H1 (cell line): ENCODE data around the gene POLR2A. TPM values are rescaled to one million over a fixed set of nuclear protein-coding genes. Genes with fewer than 3 reads are reported as not detected.

ENCODE experiments used
- CTCF ChIA-PET: fragments of 300-600 bp; sonication (Branson Sonifier 250); formaldehyde crosslinking; loops from one replicate; lab custom pipeline; 2021; ENCODE audit not compliant: partially characterized antibody; lab: Charles Lee
- POLR2A ChIA-PET: fragments of 300-600 bp; sonication (Branson Sonifier 250); formaldehyde crosslinking; loops from one replicate; lab custom pipeline; 2021; ENCODE audit warnings: inconsistent platforms; ENCODE audit not compliant: partially characterized antibody; lab: Charles Lee
- DNase-seq, 2 experiments: peaks; one replicate each; pipeline versions ENCODE4 v3.0.0 to v3.0.0-alpha.2; 2010 to 2022; ENCODE audit warnings: low spot score in 2 of 2, low read depth in 1 of 2, mixed read lengths in 1 of 2
- FAIRE-seq: peaks from 2 replicates; lab custom pipeline; 2011; peaks lifted over from hg19 to GRCh38; lab: Jason Lieb, UNC
- H2AFZ ChIP-seq: 2 replicates; pipeline ENCODE4 v1.8.1; 2012; ENCODE audit warnings: low read length, inconsistent platforms
- H2AK5ac ChIP-seq: 2 replicates; pipeline ENCODE4 v1.6.1; 2013; ENCODE audit warnings: low read depth, low read length
- H2BK120ac ChIP-seq: replicated peaks from 2 replicates; pipeline ENCODE3; 2013; ENCODE audit warnings: low read depth, low read length, inconsistent platforms
- H2BK12ac ChIP-seq: 2 replicates; pipeline ENCODE4 v1.6.1; 2013; ENCODE audit warnings: low read depth, low read length
- H2BK15ac ChIP-seq: 2 replicates; pipeline ENCODE4 v1.6.1; 2013; ENCODE audit warnings: low read length
- H2BK20ac ChIP-seq: 2 replicates; pipeline ENCODE4 v1.6.1; 2013; ENCODE audit warnings: low read length
- H2BK5ac ChIP-seq: 2 replicates; pipeline ENCODE4 v1.6.1; 2013; ENCODE audit warnings: low read depth, low read length
- H3K14ac ChIP-seq: 2 replicates; pipeline ENCODE4 v1.6.1; 2013; ENCODE audit warnings: inconsistent platforms; ENCODE audit not compliant: insufficient read length
- H3K18ac ChIP-seq: 2 replicates; pipeline ENCODE4 v1.6.1; 2013; ENCODE audit warnings: low read length; ENCODE audit errors: extremely low read depth
- H3K23ac ChIP-seq: 2 replicates; pipeline ENCODE4 v1.6.1; 2013; ENCODE audit warnings: inconsistent platforms; ENCODE audit not compliant: insufficient read length
- H3K23me2 ChIP-seq: 2 replicates; pipeline ENCODE4 v1.6.1; 2013; ENCODE audit warnings: low read depth, low read length
- H3K27ac ChIP-seq: 2 replicates; pipeline ENCODE4 v1.6.1; 2011; ENCODE audit warnings: low read depth, low read length, inconsistent platforms
- H3K27me3 ChIP-seq, 4 experiments: replicated peaks in 1 of 4; 1 replicate in 1 of 4; 2 replicates in 3 of 4; pipeline versions ENCODE4 v1.6.1 to v1.8.1; 2011 to 2013; ENCODE audit warnings: low read length in 3 of 4, mild to moderate bottlenecking in 3 of 4, inconsistent platforms in 2 of 4, mixed read lengths in 2 of 4, moderate library complexity in 1 of 4; ENCODE audit not compliant: control insufficient read depth in 3 of 4, insufficient read depth in 3 of 4; ENCODE audit errors: extremely low read depth in 1 of 4
- H3K36me3 ChIP-seq, 4 experiments: 2 replicates each; pipeline versions ENCODE4 v1.6.1 to v1.8.1; 2011 to 2013; ENCODE audit warnings: mild to moderate bottlenecking in 4 of 4, low read length in 3 of 4, moderate library complexity in 2 of 4, control low read depth in 1 of 4, inconsistent platforms in 1 of 4; ENCODE audit not compliant: insufficient read depth in 4 of 4, control insufficient read depth in 2 of 4
- H3K4ac ChIP-seq: replicated peaks from 2 replicates; pipeline ENCODE3; 2013; ENCODE audit warnings: low read length, low read depth, mixed read lengths, inconsistent platforms; ENCODE audit not compliant: insufficient read length
- H3K4me1 ChIP-seq, 4 experiments: replicated peaks in 1 of 4; 1 replicate in 1 of 4; 2 replicates in 3 of 4; pipeline versions ENCODE4 v1.6.1 to v1.8.1; 2011 to 2013; ENCODE audit warnings: low read length in 3 of 4, inconsistent platforms in 2 of 4, mixed read lengths in 1 of 4; ENCODE audit not compliant: insufficient read depth in 4 of 4, control insufficient read depth in 3 of 4
- H3K4me2 ChIP-seq, 2 experiments: 2 replicates each; pipeline versions ENCODE4 v1.6.1 to v1.8.1; 2011 to 2013; ENCODE audit warnings: low read depth in 2 of 2, low read length in 2 of 2, control low read depth in 1 of 2, inconsistent platforms in 1 of 2, mild to moderate bottlenecking in 1 of 2; ENCODE audit not compliant: insufficient read depth in 1 of 2
- H3K4me3 ChIP-seq, 4 experiments: fragments of 200-600, 300-600 bp in 1 of 4; sonication (generic), shearing (Covaris generic), sonication (Bioruptor Twin) in 1 of 4; 2 replicates each; pipeline versions ENCODE4 v1.5.1 to v1.8.1; 2011 to 2016; ENCODE audit warnings: low read length in 4 of 4, low read depth in 3 of 4, control low read depth in 2 of 4, inconsistent platforms in 2 of 4, mild to moderate bottlenecking in 2 of 4, mixed read lengths in 1 of 4, moderate library complexity in 1 of 4; ENCODE audit not compliant: insufficient read depth in 2 of 4; ENCODE audit errors: extremely low read depth in 1 of 4
- H3K56ac ChIP-seq: replicated peaks from 2 replicates; pipeline ENCODE3; 2013; ENCODE audit warnings: low read depth, mild to moderate bottlenecking, mixed read lengths, low read length, inconsistent platforms; ENCODE audit not compliant: insufficient read length
- H3K79me1 ChIP-seq: 2 replicates; pipeline ENCODE4 v1.6.1; 2013; ENCODE audit warnings: low read depth, low read length, control low read depth
- H3K79me2 ChIP-seq, 2 experiments: 2 replicates each; pipeline versions ENCODE4 v1.6.1 to v1.8.1; 2012 to 2013; ENCODE audit warnings: low read length in 2 of 2, mild to moderate bottlenecking in 2 of 2, inconsistent platforms in 1 of 2; ENCODE audit not compliant: insufficient read depth in 2 of 2, control insufficient read depth in 1 of 2
- H3K9ac ChIP-seq, 4 experiments: replicated peaks in 1 of 4; 1 replicate in 1 of 4; 2 replicates in 3 of 4; pipeline versions ENCODE4 v1.6.1 to v1.8.1; 2011 to 2013; ENCODE audit warnings: low read depth in 3 of 4, low read length in 3 of 4, control low read depth in 2 of 4, mild to moderate bottlenecking in 2 of 4, moderate library complexity in 2 of 4, inconsistent platforms in 1 of 4; ENCODE audit errors: extremely low read depth in 1 of 4
- H3K9me3 ChIP-seq, 2 experiments: 2 replicates each; pipeline versions ENCODE4 v1.6.1 to v1.8.1; 2012 to 2013; ENCODE audit warnings: mild to moderate bottlenecking in 2 of 2, moderate library complexity in 2 of 2, control low read depth in 1 of 2, inconsistent platforms in 1 of 2, low read depth in 1 of 2, low read length in 1 of 2, mixed read lengths in 1 of 2; ENCODE audit not compliant: insufficient read depth in 2 of 2
- H4K20me1 ChIP-seq, 2 experiments: replicated peaks in 1 of 2; 2 replicates each; pipeline versions ENCODE3 to v1.8.1; 2011 to 2013; ENCODE audit warnings: inconsistent platforms in 2 of 2, low read length in 2 of 2, mild to moderate bottlenecking in 1 of 2; ENCODE audit not compliant: insufficient read depth in 2 of 2, control insufficient read depth in 1 of 2
- H4K5ac ChIP-seq: 2 replicates; pipeline ENCODE4 v1.6.1; 2013; ENCODE audit warnings: low read length, low read depth, mixed read lengths, inconsistent platforms; ENCODE audit not compliant: insufficient read length
- H4K8ac ChIP-seq: 2 replicates; pipeline ENCODE4 v1.8.0; 2013; ENCODE audit warnings: mild to moderate bottlenecking, moderate library complexity, low read length, inconsistent platforms; ENCODE audit not compliant: insufficient read depth; ENCODE audit errors: extremely low read depth
- H4K91ac ChIP-seq: replicated peaks from 2 replicates; pipeline ENCODE3; 2013; ENCODE audit warnings: low read length, mixed read lengths, inconsistent platforms; ENCODE audit not compliant: insufficient read length
- BACH1 ChIP-seq: IDR thresholded peaks from 2 replicates; pipeline ENCODE4 v1.6.1; 2012; ENCODE audit warnings: low read length, improper control_type of control experiment
- CHD1 ChIP-seq: IDR thresholded peaks from 2 replicates; pipeline ENCODE4 v1.6.1; 2012; ENCODE audit warnings: low read depth, low read length, improper control_type of control experiment
- EGR1 ChIP-seq: IDR thresholded peaks from 2 replicates; pipeline ENCODE4 v1.6.1; 2011; ENCODE audit warnings: low read depth, low read length, borderline replicate concordance
- EZH2 ChIP-seq: fragments of 200-600 bp; sonication (generic); IDR thresholded peaks from 2 replicates; pipeline ENCODE4 v1.7.1; 2012; ENCODE audit warnings: low read depth, mild to moderate bottlenecking, moderate library complexity, low read length, inconsistent platforms; ENCODE audit not compliant: severe bottlenecking
- KDM4A ChIP-seq: IDR thresholded peaks from one replicate; pipeline ENCODE4 v1.7.1; 2012; ENCODE audit warnings: low read depth, mild to moderate bottlenecking, moderate library complexity, low read length, inconsistent platforms; ENCODE audit not compliant: severe bottlenecking
- KDM5A ChIP-seq: fragments of 200-600 bp; IDR thresholded peaks from 2 replicates; pipeline ENCODE4 v1.7.1; 2012; ENCODE audit warnings: mild to moderate bottlenecking, low read length, inconsistent platforms, mixed read lengths
- RNF2 ChIP-seq: fragments of 200-900, 300-1000 bp; sonication (generic); IDR thresholded peaks from 2 replicates; pipeline ENCODE4 v1.7.1; 2016; ENCODE audit warnings: borderline replicate concordance, low read depth, mild to moderate bottlenecking, antibody characterized with exemption, low read length; ENCODE audit not compliant: poor library complexity, severe bottlenecking; ENCODE audit errors: missing control alignments
- SP1 ChIP-seq: IDR thresholded peaks from 2 replicates; pipeline ENCODE4 v1.6.1; 2011; ENCODE audit warnings: low read depth, low read length
- SUZ12 ChIP-seq: fragments of 200-600 bp; sonication (generic); IDR thresholded peaks from 2 replicates; pipeline ENCODE4 v1.6.1; 2012; ENCODE audit warnings: mild to moderate bottlenecking, inconsistent platforms, low read length, moderate library complexity, mixed read lengths
- TCF12 ChIP-seq: IDR thresholded peaks from 2 replicates; pipeline ENCODE4 v1.6.1; 2011; ENCODE audit warnings: low read depth, mild to moderate bottlenecking, low read length
- TEAD4 ChIP-seq: IDR thresholded peaks from 2 replicates; pipeline ENCODE4 v1.6.1; 2012; ENCODE audit warnings: low read depth, low read length, inconsistent platforms, mixed read lengths
- WGBS, 2 experiments: shearing (Covaris generic) in 1 of 2; methylation state at CpG; one replicate each; pipeline versions ENCODE4 v1.1.6 to v1.1.7; 2013 to 2015; ENCODE audit warnings: low lambda C conversion rate in 2 of 2, mixed read lengths in 2 of 2, inconsistent platforms in 1 of 2, low coverage in 1 of 2, missing lambda C conversion rate in 1 of 2; ENCODE audit not compliant: insufficient replicate concordance in 2 of 2, insufficient coverage in 1 of 2, insufficient read length in 1 of 2; ENCODE audit errors: extremely low coverage in 1 of 2, missing lambda C conversion rate in 1 of 2; 5-methylcytosine and 5-hydroxymethylcytosine counted together
- polyA plus RNA-seq, 7 experiments: library from polyadenylated mRNA; depleted of rRNA in 3 of 7; stranded (reverse) in 5 of 7; unstranded in 2 of 7; fragments of >200 nt in 5 of 7; fragments of 200-250 nt in 2 of 7; gene quantifications; 1 replicate in 5 of 7; 2 replicates in 1 of 7; 4 replicates in 1 of 7; pipeline versions ENCODE4 v1.2.1 to v1.2.3, GENCODE V29; 2011 to 2013; ENCODE audit warnings: missing spikeins in 2 of 7, mixed read lengths in 2 of 7
- total RNA-seq: library from RNA; stranded (reverse); fragmentation: NEBNext Ultra II Directional; extraction: Animal tissue kit (Norgen Biotek cat#: 25700); gene quantifications from 2 replicates; pipeline ENCODE4 v1.2.1, GENCODE V29; 2021

POLR2A gene
- total and polyA plus RNA-seq, 2 of the 8 experiments (the other 6 are each of a cell fraction or from before 2014, with no cell fraction given) = 26.8 to 150 TPM

DNA sequence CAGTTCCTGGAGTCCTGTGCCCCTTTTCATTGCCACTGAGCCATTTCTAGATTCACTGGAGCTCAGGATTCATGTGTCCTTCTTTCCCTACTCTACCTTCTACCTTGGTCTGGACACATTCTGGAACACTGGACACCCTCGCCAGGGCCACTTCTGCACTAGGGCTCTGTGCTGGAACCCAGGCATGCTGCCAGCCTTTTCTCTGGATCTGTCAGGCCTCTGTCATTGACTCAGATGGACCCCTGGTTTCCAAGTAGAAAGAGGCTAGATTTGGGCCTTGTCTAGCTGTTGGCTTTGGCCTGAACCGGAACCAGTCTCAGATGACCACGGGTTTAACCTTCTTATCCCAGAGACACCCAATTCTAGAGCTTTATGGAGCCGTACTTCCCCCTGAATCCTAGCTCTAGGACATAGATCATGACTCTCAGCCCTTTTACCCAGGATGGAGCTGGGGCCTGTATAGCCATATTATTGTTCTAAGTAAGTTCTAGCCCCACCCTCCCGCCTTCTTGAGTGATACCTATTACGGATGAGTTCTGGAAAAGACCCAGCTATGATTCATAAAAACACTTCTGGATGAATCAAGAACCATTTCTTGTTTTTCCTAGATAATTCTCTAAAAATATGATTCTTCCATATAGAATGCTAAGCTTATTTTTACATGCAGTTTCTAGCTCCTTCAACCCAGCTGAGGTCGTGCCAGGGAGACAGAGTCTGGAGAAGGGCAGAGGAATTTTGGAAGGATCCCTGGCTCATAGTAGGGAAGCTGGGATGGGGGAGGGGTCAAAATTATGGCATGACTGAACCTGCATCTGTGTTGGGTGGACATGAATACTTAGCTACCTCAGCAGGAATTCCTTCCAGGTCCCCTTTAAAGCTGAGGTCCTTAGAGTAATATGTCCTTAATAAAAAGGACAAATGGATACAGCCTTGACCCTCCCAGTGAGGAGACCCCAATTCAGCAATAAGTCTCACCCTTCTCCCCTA lies 40.4 kb upstream of the POLR2A start:
- no peak overlapping the region for H2BK120ac ChIP-seq
- peaks cover 0 to 16% (median 13%) of the 10 kb centered on the region in 4 experiments; a peak in 6 of 7 replicates for H3K27me3 ChIP-seq
- ChIA-PET POLR2A (interaction anchor here (0.9 to 15.5 kb wide), 10 partner anchors 7 to 137 kb away, joined by 3 to 339 read pairs (median 5); partner anchors contain the start of genes POLR2A, SLC35G6, TMEM102 and TMEM256), CTCF (interaction anchor here (0.6 to 5.4 kb wide), 17 partner anchors 9 to 267 kb away, joined by 3 to 26 read pairs (median 3); partner anchors contain the start of genes MPDU1, TMEM102 and TNFSF13)
- H3K23ac ChIP-seq = no peak overlapping the region
- no peak overlapping the region for H3K56ac ChIP-seq
- no peak overlapping the region for H3K14ac ChIP-seq
- H4K91ac ChIP-seq = no peak overlapping the region
- no peak overlapping the region for H2BK5ac ChIP-seq
- no peak overlapping the region; the same call in 1 of the 2 replicates for H4K8ac ChIP-seq
- no peak overlapping the region for H3K18ac ChIP-seq
- no peak overlapping the region for H2BK20ac ChIP-seq
- peak overlapping the region in 1 of 4 experiments; percentile 66; a peak in 1 of 8 replicates for H3K4me3 ChIP-seq
- H3K23me2 ChIP-seq = peaks cover 15% of the 10 kb centered on the region; the same call in 1 of the 2 replicates
- H4K5ac ChIP-seq = no peak overlapping the region
- H3K9ac ChIP-seq = no peak overlapping the region
- no peaks in the 10 kb centered on the region for H3K9me3 ChIP-seq
- no peak for DNase-seq
- FAIRE-seq = no peak
- H2BK12ac ChIP-seq = no peak overlapping the region; the same call in 1 of the 2 replicates
- WGBS, 2 experiments = 81% methylated on average over 7 of the region's 7 CpGs; no CpG with 5 or more reads in 1 of the 2 experiments
- no peaks in the 10 kb centered on the region for H3K36me3 ChIP-seq
- no peak overlapping the region for H3K27ac ChIP-seq
- H4K20me1 ChIP-seq = no peaks in the 10 kb centered on the region
- H3K4ac ChIP-seq = no peak overlapping the region
- peak overlapping the region in 1 of 2 experiments; percentile 77; a peak in 2 of 4 replicates for H3K4me2 ChIP-seq
- no peaks in the 10 kb centered on the region for H3K79me2 ChIP-seq
- H3K4me1 ChIP-seq = peaks cover 3 to 18% (median 16%) of the 10 kb centered on the region in 4 experiments
- H2AFZ ChIP-seq = no peak overlapping the region
- H2BK15ac ChIP-seq = no peak overlapping the region
- no peaks in the 10 kb centered on the region for H3K79me1 ChIP-seq
- 0 out of 2 replicates have a peak overlapping the region, but pooled peaks have one; percentile 28 for H2AK5ac ChIP-seq
- TF ChIP-seq SUZ12 = no peak
- no peak for TF ChIP-seq TEAD4
- TF ChIP-seq KDM4A = no peak
- TF ChIP-seq SP1 = no peak
- TF ChIP-seq RNF2 = no peak
- TF ChIP-seq TCF12 = no peak
- no peak for TF ChIP-seq BACH1
- no peak for TF ChIP-seq EGR1
- TF ChIP-seq CHD1 = no peak
- no peak for TF ChIP-seq EZH2
- no peak for TF ChIP-seq KDM5A
